Measurements from ENCODE around the gene PIEZO2. TPM values are rescaled to one million over a fixed set of nuclear protein-coding genes. Genes with fewer than 3 reads are reported as not detected.

The PIEZO2 gene
- total and polyA plus RNA-seq, 2 of the 8 experiments (the other 6 are each of a cell fraction or from before 2014, with no cell fraction given), result 4.7 to 16.5 TPM

DNA sequence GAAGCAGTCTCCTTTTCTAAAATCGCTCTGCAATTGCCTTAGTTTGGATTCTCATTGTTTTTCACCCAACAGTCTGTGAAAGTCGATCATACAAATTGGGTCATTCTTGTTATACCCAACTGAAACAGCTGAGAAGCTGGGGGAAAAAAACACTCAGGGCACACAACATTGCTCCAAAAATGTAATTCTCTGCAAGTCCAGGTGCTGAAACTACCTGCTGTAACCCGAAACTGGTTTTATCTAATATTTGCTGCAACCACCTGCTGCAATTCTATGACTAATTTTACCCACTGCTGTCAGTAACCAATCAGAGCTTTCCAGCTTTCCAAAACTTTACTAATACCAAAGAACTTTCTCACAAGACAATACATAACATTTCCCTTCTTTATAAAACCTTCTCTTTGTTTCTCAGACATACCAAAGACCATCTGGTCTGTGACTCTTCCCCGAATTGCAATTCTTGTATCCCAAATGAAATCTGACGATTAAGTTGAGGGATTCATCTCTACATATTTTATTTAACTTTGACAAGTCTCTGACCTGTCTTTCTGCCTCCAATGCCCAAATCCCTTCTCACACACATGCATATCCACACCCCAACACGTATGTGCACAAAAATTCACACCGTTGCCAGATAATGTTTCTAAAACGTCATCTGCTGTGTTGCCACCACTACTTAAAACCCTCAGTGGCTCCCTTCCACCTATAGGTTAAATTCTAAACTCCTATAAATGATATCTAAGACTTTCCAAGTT lies 198.3 kb downstream of the PIEZO2 start (continued):
- TF ChIP-seq SP4 (IDR thresholded peaks at IDR 0.05; ENCODE audit: low read length) (no peak), CHD2 (IDR thresholded peaks at IDR 0.05; ENCODE audit: low read length) (no peak), GTF2F1 (IDR thresholded peaks at IDR 0.05; ENCODE audit: borderline replicate concordance, low read depth, low read length) (no peak), POLR2AphosphoS5 (IDR thresholded peaks at IDR 0.05; ENCODE audit: low read depth, low read length) (no peak), SIX5 (IDR thresholded peaks at IDR 0.05; ENCODE audit: low read depth, low read length) (no peak)
